ENCODE results near the gene ZNF674.

- TF ChIP-seq RAD21 (conservative IDR thresholded peaks at IDR 0.05 in 1 of 2, IDR thresholded peaks at IDR 0.05 in 1 of 2): no peak
- no peak for TF ChIP-seq RCOR1 (IDR thresholded peaks at IDR 0.05; ENCODE audit: low read depth, low read length)
- TF ChIP-seq PBX3 (IDR thresholded peaks at IDR 0.05): no peak
- no peak for TF ChIP-seq EHF (CRISPR knock-in tag; IDR thresholded peaks at IDR 0.05)
- TF ChIP-seq NR3C1 (IDR thresholded peaks at IDR 0.05): no peak
- TF ChIP-seq JUNB (IDR thresholded peaks at IDR 0.05): no peak
- TF ChIP-seq MAX (IDR thresholded peaks at IDR 0.05): no peak
- TF ChIP-seq HEYL (CRISPR knock-in tag; IDR thresholded peaks at IDR 0.05): no peak
- no peak for TF ChIP-seq FOSL2 (IDR thresholded peaks at IDR 0.05)
- no peak for TF ChIP-seq FOSL2 (CRISPR knock-in tag; IDR thresholded peaks at IDR 0.05)
- no peak for TF ChIP-seq BCL3 (IDR thresholded peaks at IDR 0.05)
- no peak for TF ChIP-seq POLR2A (IDR thresholded peaks at IDR 0.05; ENCODE audit: low read length)
- no peak for TF ChIP-seq TFCP2L1 (CRISPR knock-in tag; IDR thresholded peaks at IDR 0.05)
Observed at GRCh38 chrX:46571423-46572339, 26.5 kb upstream of the ZNF674 start.
